Gastrocnemius medialis (tissue), 4 donors: ENCODE data around the gene BRWD1. TPM values are rescaled to one million over a fixed set of nuclear protein-coding genes. Genes with fewer than 3 reads are reported as not detected.
"Not testable (repeated sequence)": the region's sequence is repeated elsewhere in the genome, so short reads cannot be mapped to it uniquely, and the experiment has no call there.

Source experiments
- ATAC-seq, 2 donors: fragments of 150-250 bp; one replicate each; pipeline ENCODE4 v1.9.1; 2016
- DNase-seq, 2 donors: peaks; one replicate each; pipeline ENCODE4 v3.0.0-alpha.2; 2019
- H3K27ac ChIP-seq, 4 donors: fragments of 200-600 bp; sonication (generic); 1 replicate in 1 of 4; 2 replicates in 3 of 4; pipeline ENCODE4 v1.5.1; 2016 to 2018; ENCODE audit warnings: mild to moderate bottlenecking in 2 of 4, moderate library complexity in 1 of 4
- H3K27me3 ChIP-seq, 3 donors: fragments of 200-600 bp; sonication (generic) in 2 of 3; 1 replicate in 1 of 3; 2 replicates in 2 of 3; pipeline versions ENCODE4 v1.5.1 to v1.6.0; 2016 to 2019; ENCODE audit warnings: mild to moderate bottlenecking in 1 of 3, moderate library complexity in 1 of 3
- H3K36me3 ChIP-seq, 2 donors: fragments of 200-600 bp; sonication (generic) in 1 of 2; one replicate each; pipeline ENCODE4 v1.5.1; 2017 to 2018
- H3K4me1 ChIP-seq, 2 donors: fragments of 200-600 bp; sonication (generic) in 1 of 2; one replicate each; pipeline ENCODE4 v1.5.1; 2016 to 2017; ENCODE audit warnings: mild to moderate bottlenecking in 2 of 2
- H3K4me3 ChIP-seq, 4 donors: fragments of 200-600 bp; sonication (generic) in 3 of 4; 1 replicate in 1 of 4; 2 replicates in 3 of 4; pipeline ENCODE4 v1.5.1; 2016 to 2019; ENCODE audit warnings: mild to moderate bottlenecking in 2 of 4
- H3K9me3 ChIP-seq, 3 donors: fragments of 200-600 bp; sonication (generic) in 2 of 3; 1 replicate in 1 of 3; 2 replicates in 2 of 3; pipeline ENCODE4 v1.5.1; 2016 to 2019
- POLR2A ChIP-seq, 2 donors: fragments of 450-650 bp; IDR thresholded peaks; one replicate each; pipeline ENCODE4 v1.6.1; 2017; ENCODE audit warnings: antibody characterized with exemption in 2 of 2, mild to moderate bottlenecking in 2 of 2, moderate library complexity in 2 of 2
- in situ Hi-C, 4 donors: fragments of 200-750 bp; cut with MboI; loops; one replicate each; pipeline versions ENCODE4 v1.15.0 to v1.8.0; 2017; ENCODE audit warnings: low sequenced_read_pairs in 4 of 4
- intact Hi-C: fragments of 100-400 bp; cut with DNase I; formaldehyde crosslinking; loops from one replicate; pipeline ENCODE4 v1.15.1; 2023; ENCODE audit warnings: low total_unique reads
- total RNA-seq, 4 donors: library from RNA; depleted of rRNA; stranded (reverse); fragments of >200 nt; gene quantifications; one replicate each; pipeline versions ENCODE4 v1.1.0 to v1.2.3, GENCODE V29; 2016
- TF ChIP-seq, protein P1 (sequence below), 5 experiments: fragments of 450-650 bp in 3 of 5; fragments of 200-600 bp in 2 of 5; sonication (generic) in 2 of 5; IDR thresholded peaks in 4 of 5; conservative IDR thresholded peaks in 1 of 5; 1 replicate in 4 of 5; 2 replicates in 1 of 5; pipeline ENCODE4 v1.5.1; 2016 to 2019; ENCODE audit warnings: antibody characterized with exemption in 5 of 5, mild to moderate bottlenecking in 3 of 5, moderate library complexity in 3 of 5

BRWD1 gene
- total RNA-seq, 4 donors from 2014 or later: 42.2 to 65.7 (median 50.4) TPM

DNA sequence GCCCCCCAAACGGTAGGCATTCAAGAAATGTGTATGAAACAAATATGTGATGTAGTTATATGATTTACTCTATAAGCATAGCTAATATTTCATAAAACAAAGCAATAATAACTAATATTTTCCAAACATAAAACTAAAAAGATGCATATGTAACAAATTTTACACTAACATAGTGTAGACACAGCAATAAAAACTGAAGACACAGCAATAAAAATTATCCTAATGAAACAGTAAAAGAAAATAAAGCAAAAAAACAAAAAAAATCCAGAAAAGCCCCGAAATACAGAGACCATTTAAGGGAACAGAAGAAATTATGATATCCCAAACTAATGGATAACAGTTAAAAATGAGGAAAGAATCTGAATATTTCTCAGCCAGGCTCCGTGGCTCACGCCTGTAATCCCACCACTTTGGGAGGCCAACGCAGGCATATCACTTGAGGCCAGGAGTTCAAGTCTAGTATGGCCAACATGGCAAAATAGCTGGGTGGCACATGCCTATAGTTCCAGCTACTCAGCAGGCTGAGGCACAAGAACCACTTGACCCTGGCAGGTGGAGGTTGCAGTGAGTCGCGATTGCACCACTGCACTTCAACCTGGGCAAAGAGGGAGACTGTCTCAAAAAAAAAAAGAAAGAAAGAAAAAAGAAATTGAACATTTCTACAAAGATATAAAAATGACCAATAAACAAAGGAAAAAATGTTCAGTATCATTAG, 92.0 kb downstream of the BRWD1 start:
- no peaks in the 10 kb centered on the region for H3K27me3 ChIP-seq
- H3K4me1 ChIP-seq: no peaks in the 10 kb centered on the region
- no peak for DNase-seq
- in situ Hi-C loops (no loop called here), intact Hi-C loops (no loop called here)
- no peak overlapping the region for H3K4me3 ChIP-seq
- ATAC-seq: no peak
- TF ChIP-seq POLR2A (IDR thresholded peaks at IDR 0.05): no peak
- TF ChIP-seq, protein P1, sequence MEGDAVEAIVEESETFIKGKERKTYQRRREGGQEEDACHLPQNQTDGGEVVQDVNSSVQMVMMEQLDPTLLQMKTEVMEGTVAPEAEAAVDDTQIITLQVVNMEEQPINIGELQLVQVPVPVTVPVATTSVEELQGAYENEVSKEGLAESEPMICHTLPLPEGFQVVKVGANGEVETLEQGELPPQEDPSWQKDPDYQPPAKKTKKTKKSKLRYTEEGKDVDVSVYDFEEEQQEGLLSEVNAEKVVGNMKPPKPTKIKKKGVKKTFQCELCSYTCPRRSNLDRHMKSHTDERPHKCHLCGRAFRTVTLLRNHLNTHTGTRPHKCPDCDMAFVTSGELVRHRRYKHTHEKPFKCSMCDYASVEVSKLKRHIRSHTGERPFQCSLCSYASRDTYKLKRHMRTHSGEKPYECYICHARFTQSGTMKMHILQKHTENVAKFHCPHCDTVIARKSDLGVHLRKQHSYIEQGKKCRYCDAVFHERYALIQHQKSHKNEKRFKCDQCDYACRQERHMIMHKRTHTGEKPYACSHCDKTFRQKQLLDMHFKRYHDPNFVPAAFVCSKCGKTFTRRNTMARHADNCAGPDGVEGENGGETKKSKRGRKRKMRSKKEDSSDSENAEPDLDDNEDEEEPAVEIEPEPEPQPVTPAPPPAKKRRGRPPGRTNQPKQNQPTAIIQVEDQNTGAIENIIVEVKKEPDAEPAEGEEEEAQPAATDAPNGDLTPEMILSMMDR (IDR thresholded peaks at IDR 0.05 in 4 of 5, conservative IDR thresholded peaks at IDR 0.05 in 1 of 5): no peak
- H3K9me3 ChIP-seq: no peaks in the 10 kb centered on the region
- no peak overlapping the region for H3K27ac ChIP-seq
- H3K36me3 ChIP-seq: peaks cover 0 to 53% of the 10 kb centered on the region in 2 donors

DNA sequence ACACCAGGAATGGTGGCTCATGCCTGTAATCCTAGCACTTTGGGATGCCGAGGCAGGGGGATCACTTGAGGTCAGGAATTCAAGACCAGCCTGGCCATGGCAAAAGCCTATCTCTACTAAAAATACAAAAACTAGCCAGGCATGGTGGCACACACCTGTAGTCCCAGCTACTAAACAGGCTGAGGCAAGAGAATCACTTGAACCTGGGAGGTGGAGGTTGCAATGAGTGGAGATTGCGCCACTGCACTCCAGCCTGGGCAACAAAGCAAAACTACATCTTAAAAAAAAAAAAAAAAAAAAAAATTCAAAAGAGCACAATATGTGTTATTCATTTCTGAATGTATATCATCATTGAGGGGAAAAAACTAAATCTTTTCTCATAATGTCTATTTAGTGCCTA, 92.6 kb downstream of the BRWD1 start:
- peaks cover 0 to 54% of the 10 kb centered on the region in 2 donors for H3K36me3 ChIP-seq
- in situ Hi-C loops: not testable (repeated sequence)

DNA sequence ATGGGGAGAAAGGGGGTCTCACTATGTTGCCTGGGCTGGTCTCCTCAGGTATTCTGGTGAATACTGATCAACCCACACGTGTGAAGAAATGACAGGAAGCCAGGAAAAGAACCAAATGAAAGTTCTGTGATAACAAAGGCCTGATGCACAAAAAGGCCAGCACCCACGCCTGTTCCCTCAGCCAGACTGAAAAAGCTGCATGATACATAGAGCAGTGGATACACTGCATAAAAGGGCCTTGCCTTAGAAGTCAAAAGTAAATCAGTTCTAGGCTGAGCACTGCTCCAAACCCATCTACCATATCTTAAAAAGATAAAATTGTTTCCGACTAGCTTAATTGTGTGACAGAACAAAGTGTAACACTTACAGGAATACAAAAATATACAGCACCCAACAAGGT, 93.3 kb downstream of the BRWD1 start:
- Histone ChIP-seq H3K27ac (no peak overlapping the region), H3K36me3 (peaks cover 0 to 60% of the 10 kb centered on the region in 2 donors), H3K27me3 (no peaks in the 10 kb centered on the region), H3K4me1 (no peaks in the 10 kb centered on the region), H3K9me3 (no peaks in the 10 kb centered on the region), H3K4me3 (no peak overlapping the region)
- intact Hi-C loops (no loop called here), in situ Hi-C loops (no loop called here)
- TF ChIP-seq, protein P1 (IDR thresholded peaks at IDR 0.05 in 4 of 5, conservative IDR thresholded peaks at IDR 0.05 in 1 of 5): no peak
- no peak for TF ChIP-seq POLR2A (IDR thresholded peaks at IDR 0.05)
- DNase-seq (no peak), ATAC-seq (no peak)

More for the DNA sequence above, 92.6 kb downstream of the BRWD1 start:
- DNase-seq, ATAC-seq, H3K4me1 ChIP-seq, H3K4me3 ChIP-seq, H3K27ac ChIP-seq, H3K27me3 ChIP-seq, intact Hi-C loops, H3K9me3 ChIP-seq: not testable (repeated sequence)

DNA sequence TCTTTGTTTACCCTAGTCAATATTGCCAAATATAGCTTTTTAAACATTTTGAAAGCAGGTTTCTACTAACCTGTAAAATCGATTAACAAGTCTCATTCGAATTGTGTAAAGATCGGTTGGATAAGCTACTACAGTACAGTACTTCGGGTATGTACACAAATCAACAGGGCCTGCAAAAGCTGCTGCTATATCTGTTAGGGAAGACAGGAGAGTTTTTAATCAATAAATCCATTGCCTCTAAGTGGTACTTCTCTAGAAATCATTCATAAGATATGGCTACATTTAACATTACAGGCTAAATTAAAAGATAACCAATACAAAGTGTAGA, 95.4 kb downstream of the BRWD1 start:
- H3K4me3 ChIP-seq: no peak overlapping the region
- H3K4me1 ChIP-seq: no peaks in the 10 kb centered on the region
- ATAC-seq: no peak
- peaks cover 0 to 59% of the 10 kb centered on the region in 2 donors for H3K36me3 ChIP-seq
- DNase-seq: no peak
- no peak overlapping the region for H3K27ac ChIP-seq
- H3K27me3 ChIP-seq: no peaks in the 10 kb centered on the region
- no peaks in the 10 kb centered on the region for H3K9me3 ChIP-seq
- intact Hi-C loops (no loop called here), in situ Hi-C loops (no loop called here)
- no peak for TF ChIP-seq POLR2A (IDR thresholded peaks at IDR 0.05)
- TF ChIP-seq, protein P1 (IDR thresholded peaks at IDR 0.05 in 4 of 5, conservative IDR thresholded peaks at IDR 0.05 in 1 of 5): no peak

DNA sequence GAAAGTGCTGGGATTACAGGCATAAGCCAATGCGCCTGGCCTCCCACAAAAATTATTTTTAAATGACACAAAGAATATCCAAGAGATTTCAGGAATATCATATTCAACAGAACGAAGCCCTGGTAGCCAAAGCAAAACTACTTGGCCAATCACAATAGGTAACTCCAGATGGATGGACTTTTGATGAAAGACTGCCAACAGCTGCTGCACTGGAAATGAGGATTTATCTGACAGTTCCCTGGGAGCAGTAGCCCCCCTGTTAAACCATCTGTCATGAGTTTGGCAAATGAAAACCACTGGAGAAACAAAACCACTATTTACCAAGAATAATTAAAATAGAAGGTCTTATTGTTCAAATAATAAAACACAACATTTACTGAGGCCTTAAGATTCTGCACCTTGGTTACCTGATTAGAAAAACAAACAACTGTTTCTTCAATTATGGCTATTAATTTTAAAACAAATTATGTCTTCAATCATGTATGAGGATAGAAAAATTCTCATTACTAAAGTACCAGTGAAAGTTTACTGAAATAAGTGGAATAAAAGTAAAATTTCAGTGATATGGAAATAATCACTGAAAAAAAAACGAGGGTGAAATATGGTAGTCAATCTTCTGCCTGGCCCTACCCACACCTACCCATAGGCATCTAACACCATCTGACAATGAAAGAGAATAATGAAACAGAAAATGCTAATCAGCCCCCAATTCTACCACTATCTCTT, 95.9 kb downstream of the BRWD1 start:
- Histone ChIP-seq H3K4me3 (no peak overlapping the region), H3K4me1 (no peaks in the 10 kb centered on the region), H3K9me3 (no peaks in the 10 kb centered on the region), H3K36me3 (peaks cover 0 to 64% of the 10 kb centered on the region in 2 donors), H3K27ac (no peak overlapping the region), H3K27me3 (no peaks in the 10 kb centered on the region)
- TF ChIP-seq, protein P1 (IDR thresholded peaks at IDR 0.05 in 4 of 5, conservative IDR thresholded peaks at IDR 0.05 in 1 of 5): no peak
- no peak for TF ChIP-seq POLR2A (IDR thresholded peaks at IDR 0.05)
- intact Hi-C loops: no loop called here
- DNase-seq: no peak
- in situ Hi-C loops: no loop called here
- ATAC-seq: no peak
